Adipocyte (in vitro differentiated cells): ENCODE data around the gene CRELD1.
"Not testable (repeated sequence)": the region's sequence is repeated elsewhere in the genome, so short reads cannot be mapped to it uniquely, and the experiment has no call there.

ENCODE experiments used
- DNase-seq: peaks from one replicate; pipeline ENCODE4 v3.0.0-alpha.2; 2015; ENCODE audit warnings: low read depth
- H3K27me3 ChIP-seq: replicated peaks from 2 replicates; pipeline ENCODE4 v1.7.0; 2013; ENCODE audit warnings: mild to moderate bottlenecking, low read length, moderate library complexity; ENCODE audit not compliant: control insufficient read depth, insufficient read depth
- H3K36me3 ChIP-seq: 2 replicates; pipeline ENCODE4 v1.7.0; 2013; ENCODE audit warnings: low read length, mild to moderate bottlenecking, moderate library complexity; ENCODE audit not compliant: control insufficient read depth, insufficient read depth, severe bottlenecking
- H3K4me1 ChIP-seq: 2 replicates; pipeline ENCODE4 v1.7.0; 2013; ENCODE audit warnings: mild to moderate bottlenecking, low read length, moderate library complexity; ENCODE audit not compliant: control insufficient read depth, insufficient read depth
- H3K4me3 ChIP-seq: 2 replicates; pipeline ENCODE4 v1.7.0; 2013; ENCODE audit warnings: mild to moderate bottlenecking, low read length, moderate library complexity
- H3K9ac ChIP-seq: 2 replicates; pipeline ENCODE4 v1.7.0; 2013; ENCODE audit warnings: mild to moderate bottlenecking, low read length, moderate library complexity
- H3K9me3 ChIP-seq: 2 replicates; pipeline ENCODE4 v1.7.0; 2013; ENCODE audit warnings: mild to moderate bottlenecking, low read length, moderate library complexity; ENCODE audit not compliant: control insufficient read depth

The CRELD1 gene

GRCh38 chr3:9939906-9940305 is 6.3 kb downstream of the CRELD1 start:
- not testable (repeated sequence) for H3K4me3 ChIP-seq, H3K27me3 ChIP-seq, H3K9ac ChIP-seq, H3K9me3 ChIP-seq, DNase-seq
- peaks cover 12% of the 10 kb centered on the region for H3K4me1 ChIP-seq
- H3K36me3 ChIP-seq, result peaks cover 13% of the 10 kb centered on the region

- DNase-seq, result no peak
- no peak overlapping the region for H3K9ac ChIP-seq
- H3K27me3 ChIP-seq, result no peaks in the 10 kb centered on the region
- peaks cover 7% of the 10 kb centered on the region for H3K4me1 ChIP-seq
- peaks cover 9% of the 10 kb centered on the region for H3K36me3 ChIP-seq
- H3K9me3 ChIP-seq, result no peaks in the 10 kb centered on the region
- H3K4me3 ChIP-seq, result no peak overlapping the region
Observed at GRCh38 chr3:9940746-9941145, 7.1 kb downstream of the CRELD1 start.

GRCh38 chr3:9942164-9942563 is 8.5 kb downstream of the CRELD1 start:
- Histone ChIP-seq H3K9me3 (no peaks in the 10 kb centered on the region), H3K4me3 (no peak overlapping the region), H3K9ac (no peak overlapping the region), H3K4me1 (peaks cover 12% of the 10 kb centered on the region), H3K27me3 (no peaks in the 10 kb centered on the region), H3K36me3 (peaks cover 9% of the 10 kb centered on the region)
- no peak for DNase-seq

- H3K27me3 ChIP-seq, result no peaks in the 10 kb centered on the region
- H3K36me3 ChIP-seq, result peaks cover 3% of the 10 kb centered on the region
- H3K4me3 ChIP-seq, result no peak overlapping the region
- no peak overlapping the region for H3K9ac ChIP-seq
- H3K4me1 ChIP-seq, result peaks cover 10% of the 10 kb centered on the region
- H3K9me3 ChIP-seq, result no peaks in the 10 kb centered on the region
- DNase-seq, result no peak
Observed at GRCh38 chr3:9942934-9943690, 9.5 kb downstream of the CRELD1 start.

GRCh38 chr3:9944271-9944670 is 10.6 kb downstream of the CRELD1 start:
- Histone ChIP-seq H3K9ac (no peak overlapping the region), H3K9me3 (no peaks in the 10 kb centered on the region)
- DNase-seq, result no peak

GRCh38 chr3:9945358-9945757 is 11.7 kb downstream of the CRELD1 start:
- Histone ChIP-seq H3K4me1 (peaks cover 10% of the 10 kb centered on the region), H3K9ac (no peak overlapping the region), H3K9me3 (no peaks in the 10 kb centered on the region), H3K4me3 (no peak overlapping the region), H3K36me3 (peaks cover 11% of the 10 kb centered on the region), H3K27me3 (no peaks in the 10 kb centered on the region)
- no peak for DNase-seq

More at GRCh38 chr3:9944271-9944670, 10.6 kb downstream of the CRELD1 start:
- H3K4me3 ChIP-seq, result no peak overlapping the region
- peaks cover 10% of the 10 kb centered on the region for H3K4me1 ChIP-seq
- H3K27me3 ChIP-seq, result no peaks in the 10 kb centered on the region
- H3K36me3 ChIP-seq, result peaks cover 11% of the 10 kb centered on the region

- H3K36me3 ChIP-seq, result peaks cover 8% of the 10 kb centered on the region
- peaks cover 11% of the 10 kb centered on the region for H3K4me1 ChIP-seq
- no peaks in the 10 kb centered on the region for H3K27me3 ChIP-seq
- H3K9me3 ChIP-seq, result no peaks in the 10 kb centered on the region
- peak overlapping the region; percentile 88 for H3K9ac ChIP-seq
- DNase-seq, result peak; percentile 94
- H3K4me3 ChIP-seq, result peak overlapping the region; percentile 82
Observed at GRCh38 chr3:9946112-9947024, 12.7 kb downstream of the CRELD1 start.

GRCh38 chr3:9947025-9947995 is 13.7 kb downstream of the CRELD1 start:
- DNase-seq, result peak; percentile 78
- peaks cover 16% of the 10 kb centered on the region for H3K4me1 ChIP-seq
- H3K36me3 ChIP-seq, result peaks cover 8% of the 10 kb centered on the region
- no peaks in the 10 kb centered on the region for H3K27me3 ChIP-seq
- no peaks in the 10 kb centered on the region for H3K9me3 ChIP-seq
- peak overlapping the region; percentile 82 for H3K4me3 ChIP-seq
- H3K9ac ChIP-seq, result peak overlapping the region; percentile 88

- Histone ChIP-seq H3K9ac (no peak overlapping the region), H3K4me1 (peaks cover 16% of the 10 kb centered on the region), H3K9me3 (no peaks in the 10 kb centered on the region), H3K4me3 (no peak overlapping the region), H3K27me3 (no peaks in the 10 kb centered on the region), H3K36me3 (peaks cover 8% of the 10 kb centered on the region)
- no peak for DNase-seq
Observed at GRCh38 chr3:9948586-9948985, 15.0 kb downstream of the CRELD1 start.

- Histone ChIP-seq H3K4me1 (peaks cover 16% of the 10 kb centered on the region), H3K9ac (no peak overlapping the region), H3K9me3 (no peaks in the 10 kb centered on the region), H3K36me3 (peaks cover 8% of the 10 kb centered on the region), H3K27me3 (no peaks in the 10 kb centered on the region), H3K4me3 (no peak overlapping the region)
- DNase-seq, result no peak
Observed at GRCh38 chr3:9949115-9949514, 15.5 kb downstream of the CRELD1 start.
